Pancreas (tissue), 10 donors: ENCODE data around the gene TBRG1. TPM values are rescaled to one million over a fixed set of nuclear protein-coding genes. Genes with fewer than 3 reads are reported as not detected.

ENCODE experiments used
- ATAC-seq, 4 donors: fragments of 200-7000 bp; cut with Tn5 transposase; one replicate each; pipeline versions ENCODE4 v1.8.0 to v1.9.1; 2020; ENCODE audit warnings: mild to moderate bottlenecking in 4 of 4, moderate library complexity in 4 of 4
- DNase-seq, 6 donors: peaks; one replicate each; pipeline ENCODE4 v3.0.0-alpha.2; 2020
- FAIRE-seq: peaks from 2 replicates; lab custom pipeline; 2012; peaks lifted over from hg19 to GRCh38; lab: Jason Lieb, UNC
- H3K27ac ChIP-seq, 4 donors: fragments of 200-600 bp; sonication (generic); 1 replicate in 3 of 4; 2 replicates in 1 of 4; pipeline versions ENCODE4 v1.5.0 to v1.8.0; 2020
- H3K27me3 ChIP-seq, 4 donors: fragments of 200-600 bp; one replicate each; pipeline ENCODE4 v1.8.0; 2021
- H3K36me3 ChIP-seq, 3 donors: fragments of 200-600 bp; sonication (generic) in 1 of 3; one replicate each; pipeline versions ENCODE4 v1.5.0 to v1.8.0; 2020 to 2021
- H3K4me1 ChIP-seq, 3 donors: fragments of 200-600 bp; one replicate each; pipeline ENCODE4 v1.8.0; 2021
- H3K4me3 ChIP-seq, 4 donors: fragments of 200-600 bp; sonication (generic) in 2 of 4; one replicate each; pipeline versions ENCODE4 v1.5.0 to v1.8.0; 2020 to 2021
- H3K9me3 ChIP-seq, 4 donors: fragments of 200-600 bp; one replicate each; pipeline ENCODE4 v1.8.0; 2021
- CTCF ChIP-seq, 4 donors: fragments of 200-600 bp; sonication (generic) in 3 of 4; IDR thresholded peaks; one replicate each; pipeline versions ENCODE4 v1.5.0 to v1.8.0; 2021; ENCODE audit warnings: antibody characterized with exemption in 4 of 4
- WGBS, 2 donors: extraction: QIAGEN DNeasy Blood & Tissue Kit; methylation state at CpG; one replicate each; pipeline ENCODE4 v1.1.7; 2013; 5-methylcytosine and 5-hydroxymethylcytosine counted together
- intact Hi-C, 3 donors: fragments of 100-400 bp; cut with DNase I; formaldehyde crosslinking; loops; one replicate each; pipeline versions ENCODE4 v1.11.1 to v1.14.2; 2022
- polyA plus RNA-seq, 2 donors: library from polyadenylated mRNA; stranded (reverse); fragments of 200-250 nt; gene quantifications; one replicate each; pipeline ENCODE4 v1.2.3, GENCODE V29; 2013
- total RNA-seq, 6 donors: library from RNA; stranded (reverse); fragmentation: NEBNext Ultra II Directional in 4 of 6; extraction: Animal tissue kit (Norgen Biotek cat#: 25700) in 4 of 6; gene quantifications; one replicate each; pipeline versions ENCODE4 v1.2.1 to v1.2.4, GENCODE V29; 2021 to 2023
- donor health status: healthy with polysubstance abuse.
- donor health status: DM: no; HTN: no; CAD: no; lungs with moderate emphysema.
- donor health status: DM: no; HTN: no; CAD: no.
- donor health status: control.
- donor health status: control.
- donor health status: Bipolar disorder and iron deficiency.
- donor health status: DM: yes; HTN: yes; CAD: no.
- donor health status: DM: no; HTN: no; CAD: no.
- donor health status: DM: no; HTN: no; CAD: no.
- donor health status: DM: yes; HTN: yes; CAD: no.

The TBRG1 gene
- total and polyA plus RNA-seq, 8 donors: 12.9 to 49.2 (median 15.8) TPM

GRCh38 chr11:124611064-124611463, 11.6 kb upstream of the TBRG1 start, which contains the start of gene PANX3:
Gene PANX3, plus strand, starts transcription at chr11:124611428. Its CDS starts 129 bp downstream, at chr11:124611557.
- no peak within 1 kb of the TSS for H3K4me3 ChIP-seq
- DNase-seq (no peak), FAIRE-seq (no peak), ATAC-seq (no peak)
- 54 to 74% methylated on average over 5 of the region's 5 CpGs for WGBS, 2 donors
- TF ChIP-seq CTCF (IDR thresholded peaks at IDR 0.05): no peak
- H3K4me1 ChIP-seq: no peaks in the 10 kb centered on the region
- H3K36me3 ChIP-seq: no peaks in the 10 kb centered on the region
- intact Hi-C loops: no loop called here
- peaks cover 0 to 11% (median 0%) of the 10 kb centered on the region in 4 donors for H3K27me3 ChIP-seq
- no peak within 1 kb of the TSS for H3K27ac ChIP-seq
- no peaks in the 10 kb centered on the region for H3K9me3 ChIP-seq

- TF ChIP-seq CTCF (IDR thresholded peaks at IDR 0.05): no peak
- no peak for DNase-seq
- 55 to 66% methylated on average over 3 of the region's 3 CpGs for WGBS, 2 donors
- intact Hi-C loops: no loop called here
- no peak for FAIRE-seq
- Histone ChIP-seq H3K4me3 (no peak overlapping the region), H3K4me1 (no peaks in the 10 kb centered on the region), H3K9me3 (no peaks in the 10 kb centered on the region), H3K36me3 (no peaks in the 10 kb centered on the region), H3K27ac (no peak overlapping the region), H3K27me3 (peaks cover 0 to 11% (median 0%) of the 10 kb centered on the region in 4 donors)
- no peak for ATAC-seq
Observed at GRCh38 chr11:124612045-124612444, 10.6 kb upstream of the TBRG1 start.

- ATAC-seq (no peak), FAIRE-seq (no peak), DNase-seq (no peak)
- Histone ChIP-seq H3K36me3 (no peaks in the 10 kb centered on the region), H3K9me3 (no peaks in the 10 kb centered on the region), H3K27me3 (peaks cover 0 to 11% (median 0%) of the 10 kb centered on the region in 4 donors), H3K4me1 (no peaks in the 10 kb centered on the region), H3K27ac (no peak overlapping the region), H3K4me3 (no peak overlapping the region)
- intact Hi-C loops: no loop called here
- no peak for TF ChIP-seq CTCF (IDR thresholded peaks at IDR 0.05)
- WGBS, 2 donors: 61 to 66% methylated on average over 10 of the region's 10 CpGs
Observed at GRCh38 chr11:124612567-124613246, 10.0 kb upstream of the TBRG1 start.

GRCh38 chr11:124618863-124619262, 3.8 kb upstream of the TBRG1 start:
- TF ChIP-seq CTCF (IDR thresholded peaks at IDR 0.05): no peak
- no peak overlapping the region for H3K4me3 ChIP-seq
- WGBS, 2 donors: 60% methylated on average over 5 of the region's 5 CpGs
- ATAC-seq (no peak), DNase-seq (no peak), FAIRE-seq (no peak)
- peaks cover 0 to 10% (median 4%) of the 10 kb centered on the region in 3 donors for H3K4me1 ChIP-seq
- H3K36me3 ChIP-seq: no peaks in the 10 kb centered on the region
- peaks cover 0 to 11% (median 0%) of the 10 kb centered on the region in 4 donors for H3K27me3 ChIP-seq
- no peaks in the 10 kb centered on the region for H3K9me3 ChIP-seq
- H3K27ac ChIP-seq: no peak overlapping the region
- intact Hi-C loops: no loop called here
